ENCODE measurements around the gene FANCC. TPM values are rescaled to one million over a fixed set of nuclear protein-coding genes. Genes with fewer than 3 reads are reported as not detected.

The FANCC gene
- total RNA-seq, 2 experiments from 2014 or later: 15.4 to 21.5 TPM

GRCh38 chr9:95078939-95079338, 238.6 kb downstream of the FANCC start:
- DNase-seq: no peak
- no peaks in the 10 kb centered on the region for H3K27me3 Mint-ChIP-seq
- H3K4me3 Mint-ChIP-seq: no peak overlapping the region
- ChIA-PET POLR2A (no interaction called here), CTCF (no interaction called here)
- no peaks in the 10 kb centered on the region for H3K9me3 Mint-ChIP-seq
- no peaks in the 10 kb centered on the region for H3K4me1 Mint-ChIP-seq
- H3K27ac Mint-ChIP-seq: no peak overlapping the region
- H3K36me3 Mint-ChIP-seq (ENCODE audit: low read depth): no peaks in the 10 kb centered on the region

- no peak overlapping the region for H3K4me3 Mint-ChIP-seq
- no peaks in the 10 kb centered on the region for H3K27me3 Mint-ChIP-seq
- ChIA-PET CTCF (no interaction called here), POLR2A (no interaction called here)
- no peak for DNase-seq
- H3K27ac Mint-ChIP-seq: no peak overlapping the region
- no peaks in the 10 kb centered on the region for H3K9me3 Mint-ChIP-seq
- H3K36me3 Mint-ChIP-seq (ENCODE audit: low read depth): no peaks in the 10 kb centered on the region
- no peaks in the 10 kb centered on the region for H3K4me1 Mint-ChIP-seq
Observed at GRCh38 chr9:95078511-95078910, 239.0 kb downstream of the FANCC start.

- no peaks in the 10 kb centered on the region for H3K4me1 Mint-ChIP-seq
- no peak overlapping the region for H3K4me3 Mint-ChIP-seq
- H3K36me3 Mint-ChIP-seq (ENCODE audit: low read depth): no peaks in the 10 kb centered on the region
- no peak overlapping the region for H3K27ac Mint-ChIP-seq
- H3K9me3 Mint-ChIP-seq: no peaks in the 10 kb centered on the region
- ChIA-PET POLR2A (no interaction called here), CTCF (no interaction called here)
- DNase-seq: no peak
- H3K27me3 Mint-ChIP-seq: no peaks in the 10 kb centered on the region
Observed at GRCh38 chr9:95077766-95078370, 239.6 kb downstream of the FANCC start.

GRCh38 chr9:95077053-95077765, 240.3 kb downstream of the FANCC start:
- POLR2A ChIA-PET: no interaction called here
- Mint-ChIP-seq H3K4me3 (no peak overlapping the region), H3K9me3 (no peaks in the 10 kb centered on the region), H3K27ac (no peak overlapping the region), H3K4me1 (no peaks in the 10 kb centered on the region), H3K36me3 (ENCODE audit: low read depth) (no peaks in the 10 kb centered on the region), H3K27me3 (no peaks in the 10 kb centered on the region)
- CTCF ChIA-PET: no interaction called here
- DNase-seq: no peak

GRCh38 chr9:95076696-95077052, 240.8 kb downstream of the FANCC start:
- Mint-ChIP-seq H3K27ac (no peak overlapping the region), H3K9me3 (no peaks in the 10 kb centered on the region), H3K4me3 (no peak overlapping the region), H3K4me1 (no peaks in the 10 kb centered on the region), H3K27me3 (no peaks in the 10 kb centered on the region), H3K36me3 (ENCODE audit: low read depth) (no peaks in the 10 kb centered on the region)
- no peak for DNase-seq
- CTCF ChIA-PET: no interaction called here
- POLR2A ChIA-PET: no interaction called here

- no peak overlapping the region for H3K4me3 Mint-ChIP-seq
- no peaks in the 10 kb centered on the region for H3K36me3 Mint-ChIP-seq (ENCODE audit: low read depth)
- H3K4me1 Mint-ChIP-seq: no peaks in the 10 kb centered on the region
- H3K9me3 Mint-ChIP-seq: no peaks in the 10 kb centered on the region
- no peak for DNase-seq
- CTCF ChIA-PET: interaction anchor here (0.6 to 0.7 kb wide), 3 partner anchors 22 to 373 kb away, joined by 3 read pairs; no protein-coding TSS in a partner anchor
- H3K27me3 Mint-ChIP-seq: no peaks in the 10 kb centered on the region
- no peak overlapping the region for H3K27ac Mint-ChIP-seq
- POLR2A ChIA-PET: interaction anchor here (0.6 kb wide), 1 partner anchor 38 kb away, joined by 4 read pairs; no protein-coding TSS in a partner anchor
Observed at GRCh38 chr9:95075700-95076099, 241.8 kb downstream of the FANCC start.

- H3K27ac Mint-ChIP-seq: no peak overlapping the region
- CTCF ChIA-PET: no interaction called here
Observed at GRCh38 chr9:95074632-95075031, 242.9 kb downstream of the FANCC start.

GRCh38 chr9:95073918-95074317, 243.6 kb downstream of the FANCC start:
- no peak overlapping the region for H3K27ac Mint-ChIP-seq
- no peak overlapping the region for H3K4me3 Mint-ChIP-seq
- no peaks in the 10 kb centered on the region for H3K4me1 Mint-ChIP-seq
- ChIA-PET POLR2A (no interaction called here), CTCF (no interaction called here)
- no peaks in the 10 kb centered on the region for H3K9me3 Mint-ChIP-seq
- H3K36me3 Mint-ChIP-seq (ENCODE audit: low read depth): no peaks in the 10 kb centered on the region
- H3K27me3 Mint-ChIP-seq: no peaks in the 10 kb centered on the region
- no peak for DNase-seq

More at GRCh38 chr9:95074632-95075031, 242.9 kb downstream of the FANCC start:
- Mint-ChIP-seq H3K36me3 (ENCODE audit: low read depth) (no peaks in the 10 kb centered on the region), H3K4me3 (no peak overlapping the region), H3K27me3 (no peaks in the 10 kb centered on the region), H3K4me1 (no peaks in the 10 kb centered on the region), H3K9me3 (no peaks in the 10 kb centered on the region)
- DNase-seq: no peak
- POLR2A ChIA-PET: no interaction called here

GRCh38 chr9:95073042-95073607, 244.4 kb downstream of the FANCC start:
- CTCF ChIA-PET: interaction anchor here (1.1 to 1.9 kb wide), 2 partner anchors 24 to 40 kb away, joined by 3 to 7 read pairs; no protein-coding TSS in a partner anchor
- Mint-ChIP-seq H3K9me3 (no peaks in the 10 kb centered on the region), H3K27ac (no peak overlapping the region), H3K27me3 (no peaks in the 10 kb centered on the region), H3K4me1 (no peaks in the 10 kb centered on the region), H3K36me3 (ENCODE audit: low read depth) (no peaks in the 10 kb centered on the region), H3K4me3 (no peak overlapping the region)
- DNase-seq: no peak
- POLR2A ChIA-PET: no interaction called here

GRCh38 chr9:95071925-95072324, 245.6 kb downstream of the FANCC start:
- no peak overlapping the region for H3K4me3 Mint-ChIP-seq
- no peaks in the 10 kb centered on the region for H3K4me1 Mint-ChIP-seq
- no peaks in the 10 kb centered on the region for H3K27me3 Mint-ChIP-seq
- H3K27ac Mint-ChIP-seq: no peak overlapping the region
- ChIA-PET POLR2A (no interaction called here), CTCF (interaction anchor here (1.0 to 1.9 kb wide), 4 partner anchors 11 to 42 kb away, joined by 3 to 7 read pairs (median 4); no protein-coding TSS in a partner anchor)
- no peaks in the 10 kb centered on the region for H3K9me3 Mint-ChIP-seq
- DNase-seq: no peak
- no peaks in the 10 kb centered on the region for H3K36me3 Mint-ChIP-seq (ENCODE audit: low read depth)

GRCh38 chr9:95071450-95071849, 246.1 kb downstream of the FANCC start:
- no peaks in the 10 kb centered on the region for H3K36me3 Mint-ChIP-seq (ENCODE audit: low read depth)
- no peak for DNase-seq
- H3K4me3 Mint-ChIP-seq: no peak overlapping the region
- no peak overlapping the region for H3K27ac Mint-ChIP-seq
- H3K27me3 Mint-ChIP-seq: no peaks in the 10 kb centered on the region
- CTCF ChIA-PET: interaction anchor here (1.0 to 1.6 kb wide), 2 partner anchors 11 to 14 kb away, joined by 3 to 5 read pairs; no protein-coding TSS in a partner anchor
- no peaks in the 10 kb centered on the region for H3K4me1 Mint-ChIP-seq
- H3K9me3 Mint-ChIP-seq: no peaks in the 10 kb centered on the region
- POLR2A ChIA-PET: no interaction called here

GRCh38 chr9:95070549-95071021, 246.9 kb downstream of the FANCC start:
- DNase-seq: no peak
- Mint-ChIP-seq H3K4me1 (no peaks in the 10 kb centered on the region), H3K27ac (no peak overlapping the region), H3K36me3 (ENCODE audit: low read depth) (no peaks in the 10 kb centered on the region), H3K4me3 (no peak overlapping the region), H3K9me3 (no peaks in the 10 kb centered on the region), H3K27me3 (no peaks in the 10 kb centered on the region)
- CTCF ChIA-PET: interaction anchor here (1.6 kb wide), 1 partner anchor 10 kb away, joined by 5 read pairs; no protein-coding TSS in a partner anchor
- POLR2A ChIA-PET: no interaction called here

GRCh38 chr9:95067897-95068296, 249.6 kb downstream of the FANCC start:
- CTCF ChIA-PET: no interaction called here
- no peaks in the 10 kb centered on the region for H3K27me3 Mint-ChIP-seq
- H3K27ac Mint-ChIP-seq: no peak overlapping the region
- DNase-seq: no peak
- H3K4me1 Mint-ChIP-seq: no peaks in the 10 kb centered on the region
- H3K36me3 Mint-ChIP-seq (ENCODE audit: low read depth): no peaks in the 10 kb centered on the region
- no peak overlapping the region for H3K4me3 Mint-ChIP-seq
- H3K9me3 Mint-ChIP-seq: no peaks in the 10 kb centered on the region
- POLR2A ChIA-PET: no interaction called here

Data from activated CD4-positive, alpha-beta T cell treated with anti-CD3 and anti-CD28 coated beads, Interleukin-2, amount 10 ng/mL, durations not matched to agents 7 days and 5 days (primary cell).